Skeletal muscle satellite cell (primary cell): ENCODE measurements around the gene SPRY4.
"Not testable (repeated sequence)": the region's sequence is repeated elsewhere in the genome, so short reads cannot be mapped to it uniquely, and the experiment has no call there.

Experiments
- H3K27me3 ChIP-seq: 2 replicates; pipeline ENCODE4 v1.7.0; 2013; ENCODE audit warnings: low read length; ENCODE audit not compliant: control insufficient read depth, insufficient read depth
- H3K36me3 ChIP-seq: 2 replicates; pipeline ENCODE4 v1.7.0; 2013; ENCODE audit warnings: mild to moderate bottlenecking, control low read depth, low read length; ENCODE audit not compliant: insufficient read depth
- H3K4me1 ChIP-seq: 2 replicates; pipeline ENCODE4 v1.7.0; 2013; ENCODE audit warnings: low read length; ENCODE audit not compliant: control insufficient read depth, insufficient read depth
- H3K4me2 ChIP-seq: 2 replicates; pipeline ENCODE4 v1.7.0; 2013; ENCODE audit warnings: mild to moderate bottlenecking, low read length
- H3K4me3 ChIP-seq: 2 replicates; pipeline ENCODE4 v1.7.0; 2013; ENCODE audit warnings: low read length
- H3K9ac ChIP-seq: 2 replicates; pipeline ENCODE4 v1.7.0; 2013; ENCODE audit warnings: mild to moderate bottlenecking, low read depth, low read length, moderate library complexity
- H3K9me3 ChIP-seq: replicated peaks from 2 replicates; pipeline ENCODE4 v1.7.0; 2013; ENCODE audit warnings: mild to moderate bottlenecking, control low read depth, low read length

The SPRY4 gene

DNA sequence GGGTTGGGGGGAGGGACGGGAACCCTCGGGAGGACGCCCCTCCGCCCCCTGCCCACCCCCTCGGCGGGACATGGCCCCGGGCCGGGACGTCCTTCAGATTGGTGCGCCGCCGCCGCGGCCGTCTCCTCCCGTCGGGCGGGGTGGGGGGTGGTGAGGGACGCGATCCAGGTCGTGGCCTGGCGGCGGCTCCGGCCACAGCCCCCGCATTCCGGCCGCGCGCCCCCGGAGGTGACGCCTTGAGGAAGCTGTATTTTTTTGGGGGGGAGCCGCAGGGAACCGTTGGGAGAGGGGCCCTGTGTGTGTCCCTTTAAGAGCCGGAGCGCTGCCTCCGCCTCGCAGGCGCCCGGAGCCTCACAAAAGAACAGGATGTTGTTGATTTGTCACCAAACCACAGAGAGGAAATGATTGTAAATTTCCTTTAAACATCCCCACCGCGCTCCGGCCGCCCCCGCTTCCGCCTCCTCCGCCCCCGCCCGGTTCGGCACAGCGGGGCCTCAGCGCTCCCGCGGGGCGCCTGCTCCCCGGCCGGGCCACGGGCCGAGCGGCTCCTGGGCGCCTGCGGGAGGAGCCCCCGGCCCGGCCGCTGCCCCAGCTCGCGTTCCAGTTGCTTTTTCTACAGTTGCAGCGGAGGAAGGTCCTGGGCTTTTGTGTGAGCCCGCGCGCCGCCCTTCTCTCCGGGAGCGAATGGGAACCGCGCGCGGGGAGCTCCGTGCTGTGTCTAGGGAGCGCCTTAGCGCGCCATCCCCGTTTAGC is 32.1 kb upstream of the SPRY4 start:
- peak overlapping the region; percentile 85 for H3K9ac ChIP-seq
- H3K4me1 ChIP-seq, result peaks cover 53% of the 10 kb centered on the region
- H3K27me3 ChIP-seq, result no peaks in the 10 kb centered on the region
- H3K36me3 ChIP-seq, result no peaks in the 10 kb centered on the region
- no peaks in the 10 kb centered on the region for H3K9me3 ChIP-seq
- peak overlapping the region; percentile 78 for H3K4me2 ChIP-seq
- peak overlapping the region; percentile 63 for H3K4me3 ChIP-seq

DNA sequence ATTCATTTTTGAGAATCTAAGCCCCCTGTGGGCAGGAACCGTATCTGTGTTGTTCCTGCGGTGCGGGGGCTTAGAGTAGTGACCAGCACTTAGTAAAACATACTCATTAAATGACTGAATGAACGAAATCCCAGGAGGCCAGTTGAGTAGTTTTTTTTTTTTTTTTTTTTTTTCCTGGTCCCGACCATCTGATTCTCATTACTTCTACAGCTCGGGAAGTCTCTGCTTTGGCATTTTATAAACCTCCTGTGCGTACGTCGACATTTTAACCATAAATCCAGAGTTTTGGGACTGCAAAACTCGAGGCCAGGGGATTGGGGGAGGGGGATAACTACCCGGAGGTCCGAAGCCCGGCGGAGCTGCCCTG is 31.5 kb upstream of the SPRY4 start:
- Histone ChIP-seq H3K27me3 (no peaks in the 10 kb centered on the region), H3K4me3 (peak overlapping the region; percentile 63), H3K4me2 (peak overlapping the region; percentile 78), H3K9me3 (no peaks in the 10 kb centered on the region), H3K36me3 (no peaks in the 10 kb centered on the region), H3K4me1 (peaks cover 51% of the 10 kb centered on the region), H3K9ac (peak overlapping the region; percentile 85)

DNA sequence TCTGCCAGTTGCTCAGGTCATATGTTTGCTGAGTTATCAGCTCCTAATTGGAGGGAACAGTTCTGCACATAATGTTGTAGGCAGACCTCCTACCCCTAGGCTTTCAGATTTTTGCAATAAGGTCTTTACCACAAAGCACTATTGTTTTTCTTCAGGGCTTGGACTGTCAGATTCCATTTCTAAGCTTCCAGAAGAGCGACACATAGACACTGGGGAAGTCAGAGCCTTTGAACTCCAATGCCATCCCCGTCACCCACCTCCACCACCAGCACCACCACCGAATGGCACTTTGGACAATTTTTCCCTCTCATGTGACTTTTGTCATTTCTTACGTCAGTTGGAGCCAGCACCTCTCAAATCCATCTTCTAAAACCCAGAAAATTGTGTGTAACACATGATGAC is 28.3 kb upstream of the SPRY4 start:
- Histone ChIP-seq H3K27me3 (no peaks in the 10 kb centered on the region), H3K9ac (no peak overlapping the region), H3K4me3 (no peak overlapping the region), H3K9me3 (no peaks in the 10 kb centered on the region), H3K36me3 (peaks cover 3% of the 10 kb centered on the region), H3K4me2 (no peak overlapping the region), H3K4me1 (peaks cover 25% of the 10 kb centered on the region)

DNA sequence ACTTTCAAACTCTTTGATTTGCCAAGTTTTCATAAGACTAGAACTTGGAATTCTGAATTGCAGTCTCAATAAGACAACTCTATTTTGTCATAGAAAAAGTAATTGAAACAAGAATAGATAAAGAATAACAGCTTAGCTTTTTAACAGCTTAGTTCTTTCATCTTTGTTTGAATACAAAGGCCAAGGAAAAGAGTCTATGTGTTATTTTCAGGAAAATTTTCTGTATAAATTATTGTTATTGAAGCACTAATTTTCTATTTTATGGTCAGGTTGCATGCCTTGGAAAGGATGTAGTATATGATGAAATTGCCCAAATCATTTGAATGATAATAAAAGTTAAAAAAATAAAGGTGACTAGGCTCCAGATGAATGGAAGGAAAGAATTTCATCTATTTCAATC is 25.2 kb upstream of the SPRY4 start:
- peaks cover 7% of the 10 kb centered on the region for H3K4me1 ChIP-seq
- no peaks in the 10 kb centered on the region for H3K27me3 ChIP-seq
- H3K9ac ChIP-seq, result no peak overlapping the region
- no peak overlapping the region for H3K4me2 ChIP-seq
- no peak overlapping the region for H3K4me3 ChIP-seq
- peaks cover 13% of the 10 kb centered on the region for H3K36me3 ChIP-seq
- H3K9me3 ChIP-seq, result peaks cover 4% of the 10 kb centered on the region

DNA sequence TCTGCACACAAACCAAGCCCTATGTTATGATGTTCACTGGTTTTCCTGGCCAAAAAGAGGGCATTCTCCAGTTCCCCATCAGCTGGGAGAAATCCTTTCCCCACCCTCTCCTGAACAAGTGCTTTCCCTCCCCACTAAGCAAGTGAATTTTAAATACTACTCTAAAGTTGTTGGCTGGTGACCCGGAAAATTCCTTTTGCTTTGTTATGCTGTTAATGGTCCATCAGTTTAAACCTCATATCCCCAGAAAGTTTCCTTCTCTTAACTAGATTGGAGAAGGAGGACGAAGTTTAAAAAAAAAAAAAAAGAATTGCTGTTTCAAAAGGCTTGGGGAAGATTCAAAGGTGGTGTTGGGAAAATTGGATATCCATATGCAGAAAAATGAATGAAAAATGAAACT is 21.9 kb upstream of the SPRY4 start:
- H3K9ac ChIP-seq, result no peak overlapping the region
- H3K4me3 ChIP-seq, result no peak overlapping the region
- peaks cover 12% of the 10 kb centered on the region for H3K9me3 ChIP-seq
- H3K27me3 ChIP-seq, result no peaks in the 10 kb centered on the region
- no peak overlapping the region for H3K4me2 ChIP-seq
- peaks cover 14% of the 10 kb centered on the region for H3K4me1 ChIP-seq
- H3K36me3 ChIP-seq, result peaks cover 18% of the 10 kb centered on the region

DNA sequence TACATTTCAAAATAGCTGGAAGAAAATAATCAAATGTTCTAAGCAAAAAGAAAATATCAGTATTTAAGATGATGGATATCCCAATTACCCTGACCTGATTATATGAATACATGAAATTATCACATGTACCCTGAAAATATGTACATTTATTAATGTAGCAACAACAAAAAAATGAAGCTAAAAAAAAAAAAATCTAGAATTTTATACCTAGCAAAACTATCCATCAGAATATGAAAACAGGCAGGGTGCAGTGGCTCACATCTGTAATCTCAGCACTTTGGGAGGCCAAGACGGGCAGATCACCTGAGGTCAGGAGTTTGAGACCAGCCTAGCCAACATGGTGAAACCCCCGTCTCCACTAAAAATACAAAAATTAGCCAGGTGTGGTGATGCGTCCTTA is 20.1 kb upstream of the SPRY4 start:
- Histone ChIP-seq H3K36me3 (peaks cover 22% of the 10 kb centered on the region), H3K4me1 (peaks cover 19% of the 10 kb centered on the region), H3K9me3 (peaks cover 12% of the 10 kb centered on the region)
- not testable (repeated sequence) for H3K4me3 ChIP-seq, H3K9ac ChIP-seq, H3K27me3 ChIP-seq, H3K4me2 ChIP-seq

DNA sequence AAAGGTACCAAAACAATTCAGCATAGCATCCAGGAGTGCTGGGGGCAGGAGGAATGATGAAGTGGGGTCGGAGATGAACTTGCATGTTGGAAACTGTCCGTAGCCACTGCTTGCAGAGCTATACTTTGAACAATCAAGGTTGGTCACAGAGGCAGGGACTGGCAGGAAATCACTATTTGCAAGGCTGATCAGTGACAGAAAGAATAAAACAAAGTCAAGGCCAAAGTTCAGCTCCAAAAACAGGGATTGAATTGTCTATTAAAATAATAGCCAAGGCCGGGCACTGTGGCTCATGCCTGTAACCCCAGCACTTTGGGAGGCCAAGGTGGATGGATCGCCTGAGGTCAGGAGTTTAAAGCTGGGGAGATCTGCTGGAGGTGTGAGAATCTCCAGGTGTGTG is 18.7 kb upstream of the SPRY4 start:
- Histone ChIP-seq H3K4me2 (no peak overlapping the region), H3K4me1 (peaks cover 19% of the 10 kb centered on the region), H3K27me3 (no peaks in the 10 kb centered on the region), H3K36me3 (peaks cover 19% of the 10 kb centered on the region), H3K9me3 (peaks cover 15% of the 10 kb centered on the region), H3K9ac (no peak overlapping the region), H3K4me3 (no peak overlapping the region)

DNA sequence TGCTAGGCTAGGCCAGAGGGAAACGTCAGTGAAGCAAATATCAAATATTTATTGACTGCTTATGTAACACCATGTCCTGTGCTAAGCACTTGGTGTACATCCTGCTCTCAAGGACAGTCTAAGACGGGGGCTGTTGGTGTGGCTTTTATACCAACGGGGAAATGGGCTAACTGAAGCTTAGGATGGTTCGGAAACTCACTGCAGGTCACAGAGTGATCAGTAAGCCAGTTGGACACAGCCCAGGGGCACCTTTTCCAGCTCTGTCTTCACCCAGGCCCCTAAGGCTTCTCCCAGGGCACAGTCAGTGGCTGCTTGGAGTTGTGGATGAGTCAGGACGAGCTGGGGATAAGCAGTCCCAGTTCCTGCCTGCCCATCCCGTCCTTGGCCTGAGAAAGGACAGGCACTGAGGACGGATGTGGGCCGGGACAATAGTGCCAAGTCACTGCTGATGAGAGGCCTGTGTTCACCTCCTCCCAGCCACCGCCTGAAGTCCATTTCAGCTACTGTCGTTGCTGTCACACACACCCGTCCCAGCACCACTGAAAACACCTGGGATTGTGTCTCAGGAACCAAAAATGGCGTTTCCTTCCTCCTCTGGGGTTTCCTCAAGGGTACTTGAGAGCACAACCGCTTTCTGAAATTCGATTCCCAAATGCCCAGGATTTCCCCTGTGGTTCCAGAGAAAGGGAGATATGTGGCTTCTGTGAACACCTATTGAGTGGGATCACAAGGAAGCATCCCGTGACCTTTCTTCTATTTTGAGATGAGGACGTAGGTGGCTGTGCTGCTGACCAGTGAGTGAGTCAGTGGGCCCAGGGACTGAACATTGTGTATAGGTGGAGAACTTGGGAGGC is 17.5 kb upstream of the SPRY4 start:
- peaks cover 19% of the 10 kb centered on the region for H3K4me1 ChIP-seq
- peak overlapping the region; percentile 17 for H3K4me3 ChIP-seq
- H3K36me3 ChIP-seq, result peaks cover 19% of the 10 kb centered on the region
- no peaks in the 10 kb centered on the region for H3K27me3 ChIP-seq
- H3K9ac ChIP-seq, result peak overlapping the region; percentile 63
- H3K4me2 ChIP-seq, result peak overlapping the region; percentile 25
- peaks cover 15% of the 10 kb centered on the region for H3K9me3 ChIP-seq

DNA sequence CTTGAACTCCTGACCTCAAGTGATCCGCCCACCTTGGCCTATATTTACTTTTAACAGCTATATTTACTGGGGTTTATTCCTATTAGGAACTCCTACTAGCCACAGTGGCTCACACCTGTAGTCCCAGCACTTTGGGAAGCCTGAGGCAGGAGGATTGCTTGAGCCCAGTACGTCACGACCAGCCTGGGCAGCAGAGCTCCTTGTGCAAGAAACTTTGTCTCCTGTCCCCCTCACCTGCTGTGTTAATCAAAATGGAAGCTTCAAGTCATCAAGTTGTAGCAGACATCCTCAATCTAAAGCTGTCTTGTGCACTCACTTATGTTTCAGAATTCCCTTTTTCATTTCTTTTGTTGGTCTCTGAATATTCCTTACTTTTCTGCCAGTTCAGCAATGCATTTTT is 15.0 kb upstream of the SPRY4 start:
- peaks cover 9% of the 10 kb centered on the region for H3K36me3 ChIP-seq
- peaks cover 19% of the 10 kb centered on the region for H3K4me1 ChIP-seq
- H3K9me3 ChIP-seq, result peaks cover 8% of the 10 kb centered on the region
- no peak overlapping the region for H3K4me2 ChIP-seq
- H3K4me3 ChIP-seq, result no peak overlapping the region
- no peaks in the 10 kb centered on the region for H3K27me3 ChIP-seq
- no peak overlapping the region for H3K9ac ChIP-seq

DNA sequence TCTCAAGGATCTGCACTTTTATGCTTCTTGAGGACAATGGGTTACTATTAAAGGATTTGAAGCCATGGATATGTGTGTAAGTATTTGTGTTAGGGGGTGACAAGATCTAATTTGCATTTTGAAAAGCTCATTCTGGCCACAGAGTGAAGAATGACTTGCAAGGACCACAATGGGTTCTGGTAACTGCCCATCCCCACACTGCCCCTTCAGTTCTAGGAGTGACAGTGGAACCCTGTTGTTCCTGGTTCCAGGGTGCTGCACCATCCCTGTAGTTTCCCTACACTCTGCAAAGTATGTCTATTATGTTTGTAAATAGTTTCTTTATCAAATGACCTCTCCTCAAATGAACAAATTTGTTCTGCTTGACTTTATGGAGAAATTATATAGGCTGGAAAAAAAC is 9.7 kb upstream of the SPRY4 start:
- peaks cover 4% of the 10 kb centered on the region for H3K4me1 ChIP-seq
- H3K9me3 ChIP-seq, result peaks cover 2% of the 10 kb centered on the region
- no peak overlapping the region for H3K4me2 ChIP-seq

DNA sequence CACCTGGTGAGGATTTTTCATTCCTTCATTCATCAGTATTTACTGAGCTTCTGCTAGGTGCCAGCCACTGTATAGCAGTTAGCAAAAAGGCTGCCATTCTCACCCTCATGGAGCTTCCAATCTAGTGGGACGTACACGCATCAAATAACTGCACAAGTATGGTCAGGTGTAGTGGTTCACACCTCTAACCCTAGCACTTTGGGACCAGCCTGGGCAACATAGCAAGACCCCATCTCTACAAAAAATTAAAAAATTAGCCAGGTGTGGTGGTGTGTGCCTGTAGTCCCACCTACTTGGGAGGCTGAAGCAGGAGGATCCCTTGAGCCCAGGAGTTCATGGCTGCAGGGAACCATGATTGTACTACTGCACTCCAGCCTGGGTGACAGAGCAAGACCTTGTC is 8.9 kb upstream of the SPRY4 start:
- H3K27me3 ChIP-seq, H3K36me3 ChIP-seq, H3K9me3 ChIP-seq, H3K4me1 ChIP-seq, H3K9ac ChIP-seq, H3K4me3 ChIP-seq, H3K4me2 ChIP-seq: not testable (repeated sequence)

More for the DNA sequence above, 9.7 kb upstream of the SPRY4 start:
- no peak overlapping the region for H3K9ac ChIP-seq
- H3K4me3 ChIP-seq, result no peak overlapping the region
- H3K36me3 ChIP-seq, result no peaks in the 10 kb centered on the region
- H3K27me3 ChIP-seq, result no peaks in the 10 kb centered on the region
